ENCODE data around the gene SCPEP1.

The SCPEP1 gene

GRCh38 chr17:57006040-57006439 lies 28.1 kb downstream of the SCPEP1 start:
- DNase-seq: no peak

DNA sequence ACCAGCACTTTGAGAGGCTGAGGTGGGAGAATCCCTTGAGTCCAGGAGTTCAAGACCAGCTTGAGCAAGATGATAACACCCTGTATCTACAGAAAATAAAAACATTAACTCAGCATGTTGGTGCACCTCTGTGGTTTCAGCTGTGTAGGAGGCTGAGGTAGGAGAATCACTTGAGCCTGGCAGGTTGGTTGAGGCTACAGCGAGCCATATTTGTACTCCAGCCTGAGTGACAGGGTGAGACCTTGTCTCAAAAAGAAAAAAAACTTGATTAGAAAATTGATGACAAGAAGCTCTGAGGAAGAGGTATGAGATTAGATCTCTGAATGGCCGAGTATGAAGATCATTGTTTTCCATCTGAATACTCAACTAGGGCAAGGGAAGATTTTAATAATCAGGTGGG lies 31.0 kb downstream of the SCPEP1 start:
- no peak for DNase-seq

GRCh38 chr17:57009737-57010445 lies 32.0 kb downstream of the SCPEP1 start:
- peak; percentile 85 for DNase-seq

GRCh38 chr17:57010487-57010886 lies 32.6 kb downstream of the SCPEP1 start:
- DNase-seq: no peak

GRCh38 chr17:57011491-57012015 lies 33.6 kb downstream of the SCPEP1 start:
- DNase-seq: no peak

DNA sequence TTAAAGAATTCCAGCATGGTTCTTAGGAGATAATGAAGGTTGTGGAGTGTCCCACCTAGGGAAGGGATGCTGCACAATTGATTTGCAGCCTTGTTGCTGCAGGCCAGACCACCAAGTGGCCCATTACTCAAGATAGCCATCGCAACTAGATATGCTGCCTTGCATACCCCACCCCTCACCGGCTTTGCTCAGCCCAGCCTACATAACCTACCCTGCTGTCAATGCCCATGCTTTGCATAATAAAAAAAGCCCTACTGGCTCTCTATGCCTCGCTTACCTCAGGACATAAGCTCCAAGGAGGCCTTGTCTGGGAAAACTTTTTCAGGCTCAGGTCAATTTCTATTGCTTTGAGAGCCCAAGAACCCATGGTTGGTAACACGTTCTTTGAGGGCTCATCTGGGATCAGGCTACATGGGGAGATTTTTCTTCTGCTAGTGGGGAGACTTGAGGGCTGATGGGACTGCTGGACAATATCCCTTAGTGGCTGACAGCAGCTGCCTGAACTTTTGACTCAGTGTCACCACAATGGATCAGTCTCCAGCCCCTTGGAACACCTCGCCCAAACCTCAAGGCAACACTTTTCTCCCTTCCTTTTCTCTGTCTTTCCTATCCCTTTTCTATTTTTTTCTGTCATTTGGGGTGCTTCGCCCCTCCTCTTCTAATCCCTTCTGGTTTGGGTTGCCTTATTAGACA lies 38.3 kb downstream of the SCPEP1 start:
- DNase-seq: no peak

GRCh38 chr17:57016764-57017116 lies 38.8 kb downstream of the SCPEP1 start:
- no peak for DNase-seq

DNA sequence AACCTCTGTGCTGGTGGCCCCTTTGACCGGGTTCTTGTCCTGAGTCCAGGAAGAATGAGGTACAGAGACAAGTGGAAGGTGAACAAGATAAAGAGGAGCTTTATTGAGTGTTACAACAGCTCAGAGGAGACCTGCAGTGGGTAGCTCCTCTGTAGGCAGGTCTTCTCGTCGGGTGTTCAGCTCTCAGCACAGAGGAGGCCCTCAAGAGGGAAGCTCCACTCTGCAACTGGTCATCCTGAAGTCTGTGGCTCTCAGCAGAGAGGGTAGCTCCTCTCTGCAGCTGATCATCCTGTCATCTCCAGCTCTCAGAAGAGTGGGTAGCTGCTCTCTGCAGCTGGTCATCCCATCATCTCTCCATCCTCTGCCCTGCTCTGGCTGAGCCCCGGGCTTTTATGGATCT lies 39.7 kb downstream of the SCPEP1 start:
- no peak for DNase-seq

GRCh38 chr17:57020208-57020607 lies 42.3 kb downstream of the SCPEP1 start:
- no peak for DNase-seq

DNA sequence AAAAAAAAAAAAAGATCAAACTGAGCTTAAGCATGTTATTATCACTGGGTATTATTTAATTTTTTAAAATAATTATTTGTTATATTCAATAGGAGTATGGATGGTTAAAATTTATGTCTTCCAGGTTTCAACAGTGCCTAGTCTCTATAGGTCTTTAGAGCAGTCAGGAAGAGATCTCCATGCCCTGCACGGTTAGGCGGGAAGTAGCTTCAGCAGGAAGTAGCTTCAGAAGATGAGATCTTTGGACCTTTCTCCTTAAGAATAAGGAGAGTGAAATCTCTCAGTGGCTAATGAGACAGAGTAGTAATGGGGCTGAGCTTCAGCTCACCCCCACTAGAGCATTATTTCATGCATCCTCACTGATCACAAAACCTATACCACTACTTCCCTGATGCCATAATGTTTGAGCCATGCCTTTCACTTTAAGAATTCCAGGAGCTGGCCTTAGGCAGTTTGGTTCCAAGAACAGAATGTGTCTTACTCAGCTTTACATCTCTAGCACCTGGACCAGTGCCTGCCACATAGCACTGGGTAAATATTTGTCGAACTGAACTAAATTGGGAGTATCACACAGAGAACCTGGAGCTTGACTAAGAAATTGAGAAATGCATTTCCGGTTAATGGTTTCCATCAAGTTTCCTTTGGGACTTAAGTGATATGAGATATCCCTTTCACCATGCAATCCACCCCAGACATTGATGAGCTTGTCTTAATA lies 43.5 kb downstream of the SCPEP1 start:
- DNase-seq: no peak

- DNase-seq: no peak
These were observed 47.9 kb downstream of the SCPEP1 start for GRCh38 chr17:57025876-57026275.

- DNase-seq: no peak
These were observed 49.9 kb downstream of the SCPEP1 start for GRCh38 chr17:57027852-57028251.

DNA sequence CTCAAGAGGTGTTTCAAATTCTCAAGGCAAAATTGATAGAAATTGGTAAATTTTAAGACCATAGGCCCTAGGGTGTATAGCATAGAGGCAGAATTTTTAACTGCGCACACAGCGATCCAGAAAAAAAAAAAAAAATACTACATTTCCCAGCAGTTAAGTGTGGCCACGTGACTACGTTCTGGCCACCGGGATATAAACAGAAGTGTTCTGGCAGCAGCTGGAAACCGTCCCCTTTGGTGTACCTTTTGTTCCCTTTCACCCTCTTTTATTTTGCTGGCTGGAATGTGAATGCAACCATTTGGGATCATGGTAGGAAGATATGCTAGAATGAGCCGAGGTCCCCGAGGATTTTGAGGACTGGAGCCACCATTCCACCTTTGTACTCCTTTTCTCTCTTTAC lies 54.4 kb downstream of the SCPEP1 start:
- DNase-seq: peak; percentile 31

DNA sequence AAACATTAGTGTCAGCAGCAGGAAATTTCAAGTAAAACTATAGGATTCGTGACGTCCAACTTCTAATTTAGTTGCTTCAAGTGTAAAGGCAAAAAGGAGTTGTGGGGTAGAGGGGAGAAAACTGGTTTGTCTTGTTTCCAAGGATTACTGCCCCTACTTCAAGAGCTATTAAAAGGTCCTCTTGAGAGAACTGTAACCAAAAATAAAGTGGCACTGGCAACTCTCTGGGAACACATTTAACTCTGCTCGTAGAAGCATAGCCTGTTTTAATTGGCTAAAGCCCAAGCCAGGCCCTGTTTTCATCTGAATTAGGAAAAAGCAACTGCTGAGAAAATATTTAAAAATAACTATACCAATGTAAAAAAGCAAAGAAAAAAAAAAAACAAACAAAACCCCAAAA lies 55.4 kb downstream of the SCPEP1 start:
- DNase-seq: no peak

DNA sequence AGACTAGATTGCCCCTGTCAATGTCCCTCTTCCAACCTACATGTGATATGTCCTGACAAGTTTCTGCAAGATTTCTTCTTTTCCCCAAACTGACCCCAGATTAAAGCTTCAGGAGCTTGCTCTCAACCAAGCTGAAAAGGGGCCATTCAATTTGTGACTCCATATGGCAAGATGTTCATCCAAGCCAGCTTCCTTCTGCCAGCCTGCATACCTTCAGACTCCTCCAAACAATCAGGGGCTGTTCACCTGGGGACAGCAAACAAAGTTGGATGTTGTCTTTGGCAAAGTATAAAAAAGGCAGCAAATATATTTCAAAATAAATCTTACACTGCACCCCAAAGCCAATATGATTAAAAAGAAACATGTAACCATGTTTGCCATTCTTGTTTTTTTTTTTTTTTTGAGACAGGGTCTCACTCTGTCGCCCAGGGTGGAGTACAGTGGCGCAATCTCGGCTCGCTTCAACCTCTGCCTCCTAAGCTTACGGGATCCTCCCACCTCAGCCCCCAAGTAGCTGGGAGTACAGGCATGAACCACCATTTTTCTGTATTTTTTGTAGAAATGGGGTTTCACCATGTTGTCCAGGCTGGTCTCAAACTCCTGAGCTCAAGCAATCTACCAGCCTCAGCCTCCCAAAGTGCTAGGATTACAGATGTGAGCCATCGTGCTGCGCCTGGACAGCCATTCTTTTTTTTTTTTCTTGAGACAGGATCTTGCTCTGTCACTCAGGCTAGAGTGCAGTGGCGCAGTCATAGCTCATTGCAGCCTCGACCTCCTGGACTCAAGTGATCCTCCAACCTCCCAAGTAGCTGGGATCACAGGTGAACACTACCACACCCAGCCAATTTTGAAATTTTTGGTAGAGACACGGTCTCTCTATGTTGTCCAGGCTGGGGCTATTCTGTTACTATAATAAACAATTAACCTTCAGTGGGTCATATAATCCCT lies 57.1 kb downstream of the SCPEP1 start:
- no peak for DNase-seq

DNA sequence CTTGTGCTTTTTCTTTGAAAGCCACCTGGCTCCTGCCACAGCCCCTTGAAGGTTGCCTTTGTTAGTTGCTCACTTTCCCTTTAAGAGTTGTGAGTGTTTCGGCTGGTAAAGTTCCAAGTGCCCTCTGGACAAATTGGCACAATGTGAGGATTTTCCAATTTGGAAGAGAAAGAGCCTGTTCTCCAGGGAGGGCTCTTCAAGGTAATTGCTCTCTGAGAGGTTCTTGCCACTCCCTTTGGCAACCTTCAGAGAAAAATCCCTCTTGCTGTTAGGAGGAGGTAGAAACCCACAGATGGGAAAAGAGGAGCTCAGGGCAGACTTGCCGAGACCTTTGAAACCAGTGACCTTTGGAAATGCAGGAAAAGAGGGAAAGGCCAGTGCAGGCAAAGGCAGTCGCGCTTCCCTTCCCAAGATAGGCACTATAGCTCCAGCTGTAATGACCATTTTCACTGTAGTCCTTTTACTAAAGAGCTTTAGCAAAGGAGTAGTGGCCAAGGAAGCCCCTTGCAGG lies 58.1 kb downstream of the SCPEP1 start:
- peak; percentile 81 for DNase-seq

- no peak for DNase-seq
These were observed 59.5 kb downstream of the SCPEP1 start for GRCh38 chr17:57037411-57037810.

DNA sequence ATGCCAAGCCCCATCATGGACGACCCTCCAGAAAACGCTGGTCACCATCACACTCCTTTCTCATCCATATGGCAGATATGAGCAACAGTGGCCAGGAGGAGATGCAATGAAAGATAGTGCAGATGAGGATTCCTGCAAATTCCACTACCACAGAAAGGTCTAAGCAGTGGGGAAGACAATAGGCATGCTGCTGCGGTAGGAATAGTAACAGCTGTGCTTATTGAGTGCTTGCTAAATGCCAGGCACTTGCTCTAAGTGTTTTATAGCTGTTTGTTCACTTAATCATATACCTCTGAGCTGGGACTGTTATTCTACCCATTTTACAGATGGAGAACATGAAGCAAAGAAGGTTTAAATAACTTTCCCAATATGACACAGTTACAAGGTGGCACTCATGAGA lies 60.6 kb downstream of the SCPEP1 start:
- DNase-seq: no peak

DNA sequence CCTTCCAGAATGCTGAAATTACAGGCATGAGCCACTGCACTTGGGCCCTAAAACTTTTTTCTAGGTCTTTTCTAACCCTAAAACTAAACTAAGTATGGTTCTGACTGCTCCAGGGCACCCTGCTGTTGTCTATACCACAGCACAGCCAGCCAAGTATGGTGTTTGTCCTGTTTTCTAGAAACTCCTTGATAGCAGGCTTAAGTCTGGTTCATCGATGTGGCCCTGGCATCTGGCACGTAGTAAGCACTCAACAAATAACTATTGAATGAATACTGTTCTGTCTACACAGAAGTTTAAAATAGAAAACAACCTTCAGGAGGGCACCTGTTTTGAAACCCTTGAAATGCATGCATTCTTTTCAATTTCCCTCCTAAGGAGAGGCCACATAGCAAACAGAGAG lies 62.6 kb downstream of the SCPEP1 start:
- no peak for DNase-seq

DNA sequence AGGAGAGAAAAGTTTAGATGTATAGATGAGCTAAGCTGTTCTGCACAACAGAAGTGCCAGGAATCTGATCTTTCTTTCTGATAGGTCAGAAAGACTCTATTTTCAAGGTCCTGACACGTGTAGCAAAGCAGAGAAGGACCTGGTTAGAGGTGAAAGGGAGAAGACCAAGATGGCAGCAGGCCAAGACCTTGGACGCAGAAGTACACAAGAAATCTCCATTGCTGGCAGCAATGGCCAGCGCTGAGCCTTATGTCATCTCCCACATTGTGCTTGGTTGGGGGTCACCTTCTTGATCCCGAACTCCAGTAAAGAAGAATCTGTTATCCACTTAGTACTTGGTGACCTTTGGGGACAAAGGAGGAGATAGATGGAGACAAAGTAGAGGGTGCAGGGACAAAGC lies 65.3 kb downstream of the SCPEP1 start:
- no peak for DNase-seq

DNA sequence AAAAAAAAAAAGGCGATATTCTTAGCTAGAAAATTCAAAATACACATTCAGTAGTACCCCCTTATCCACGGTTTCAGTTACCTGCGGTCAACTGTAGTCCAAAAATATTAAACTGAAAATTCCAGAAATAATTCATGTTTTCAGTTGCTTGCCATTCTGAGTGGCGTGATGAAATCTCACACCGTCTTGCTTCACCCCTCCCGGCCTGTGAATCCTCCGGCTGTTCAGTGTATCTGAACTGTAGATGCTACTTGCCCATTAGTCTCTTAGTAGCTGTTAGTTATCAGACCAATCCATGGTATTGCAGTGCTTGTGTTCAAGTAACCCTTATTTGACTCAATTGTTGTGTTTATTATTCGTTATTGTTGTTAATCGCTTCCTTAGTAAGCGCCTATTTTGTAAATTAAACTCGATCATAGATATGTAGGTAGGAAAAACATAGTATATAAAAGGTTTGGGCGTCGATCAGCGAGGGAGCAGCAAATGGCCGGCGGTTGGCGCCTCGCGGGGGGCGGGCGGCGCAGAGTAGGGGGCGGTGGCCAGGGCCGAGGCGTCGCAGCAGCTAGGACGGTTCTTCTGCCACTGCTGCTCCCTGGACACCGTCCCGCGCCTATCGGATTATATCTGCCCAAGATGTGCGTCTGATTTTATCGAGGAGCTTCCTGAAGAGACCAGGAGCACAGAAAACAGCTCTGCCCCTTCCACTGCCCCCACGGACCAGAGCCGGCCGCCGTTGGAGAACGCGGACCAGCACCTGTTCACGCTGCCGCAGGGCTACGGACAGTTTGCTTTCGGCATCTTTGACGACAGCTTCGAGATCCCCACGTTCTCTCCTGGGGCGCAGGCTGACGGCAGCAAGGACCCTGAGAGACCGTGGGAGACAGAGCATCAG lies 67.3 kb downstream of the SCPEP1 start:
- DNase-seq: no peak
